Measurements from ENCODE around the gene OAT.
"Not testable (repeated sequence)": the region's sequence is repeated elsewhere in the genome, so short reads cannot be mapped to it uniquely, and the experiment has no call there.

The OAT gene

DNA sequence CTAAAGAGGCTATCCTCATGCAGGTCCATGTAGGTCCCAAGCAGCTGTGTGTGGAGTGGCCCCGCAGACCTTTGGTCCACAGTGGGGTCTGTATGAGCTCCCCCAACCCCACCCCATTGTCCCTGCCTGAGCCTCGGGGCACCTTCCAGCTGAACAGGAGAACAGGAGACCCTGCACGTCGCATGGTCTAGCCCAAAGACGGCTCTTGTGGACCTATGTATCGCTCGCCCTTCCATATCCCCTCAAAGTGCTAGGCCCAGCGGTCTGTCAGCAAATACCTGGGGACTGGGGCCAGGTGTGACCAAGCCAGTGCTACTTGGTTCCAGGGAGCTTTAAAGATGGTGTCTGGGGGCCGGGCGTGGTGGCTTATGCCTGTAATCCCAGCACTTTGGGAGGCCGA is 43.0 kb downstream of the OAT start:
- DNase-seq = no peak

DNA sequence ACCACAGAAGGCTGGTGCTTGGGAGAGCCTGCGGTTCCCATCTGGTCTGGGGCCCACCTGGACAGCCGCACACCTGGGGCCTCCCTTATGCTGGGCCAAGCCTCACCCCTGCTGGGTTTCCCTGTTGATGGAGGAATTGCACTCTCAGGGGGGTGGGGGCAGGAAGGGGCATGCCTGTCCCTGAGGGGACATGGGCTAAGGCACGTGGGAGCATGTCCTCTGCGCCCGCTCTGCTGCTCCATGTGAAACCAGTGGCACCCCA is 43.4 kb downstream of the OAT start:
- no peak for DNase-seq

DNA sequence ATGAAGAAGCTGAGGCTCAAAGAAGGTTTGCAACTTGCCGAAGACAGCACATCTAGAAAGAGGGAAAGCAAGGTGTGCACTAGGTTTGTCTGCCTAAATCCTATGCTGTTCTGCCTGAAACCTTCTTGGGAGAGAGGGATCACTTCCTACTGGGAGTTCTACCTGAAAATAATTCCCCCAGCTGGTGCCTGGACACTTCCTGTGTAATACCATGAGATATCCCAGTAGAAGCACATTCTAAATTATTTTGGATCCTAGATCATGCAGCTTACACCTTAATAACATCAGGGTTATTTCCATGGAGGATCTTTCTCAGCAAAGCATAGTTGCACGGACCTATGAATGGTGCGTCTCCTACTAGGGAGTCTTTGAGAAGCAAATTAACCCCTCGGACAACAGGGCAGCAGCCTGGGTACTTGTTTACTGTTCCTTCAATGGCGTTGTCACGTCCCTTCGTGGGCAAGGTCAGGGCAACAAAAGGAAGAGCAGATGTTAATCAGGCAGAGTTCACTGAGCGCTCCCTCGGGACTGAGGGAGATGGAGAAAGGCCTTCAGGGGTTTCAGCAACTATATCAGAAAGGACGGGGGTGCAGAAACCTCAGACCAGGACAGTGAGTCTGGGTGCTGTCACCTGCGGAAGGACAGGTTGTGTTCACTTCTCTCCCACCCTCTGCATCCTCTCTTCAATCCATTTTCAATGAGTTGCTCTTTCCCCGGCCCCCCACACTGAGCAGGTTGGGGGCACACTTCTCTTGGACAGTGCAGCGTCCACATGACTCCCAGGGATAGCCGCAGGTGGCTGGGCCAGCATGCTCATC is 44.0 kb downstream of the OAT start:
- no peak for DNase-seq

GRCh38 chr10:124372899-124373298 is 45.8 kb downstream of the OAT start:
- DNase-seq = no peak

DNA sequence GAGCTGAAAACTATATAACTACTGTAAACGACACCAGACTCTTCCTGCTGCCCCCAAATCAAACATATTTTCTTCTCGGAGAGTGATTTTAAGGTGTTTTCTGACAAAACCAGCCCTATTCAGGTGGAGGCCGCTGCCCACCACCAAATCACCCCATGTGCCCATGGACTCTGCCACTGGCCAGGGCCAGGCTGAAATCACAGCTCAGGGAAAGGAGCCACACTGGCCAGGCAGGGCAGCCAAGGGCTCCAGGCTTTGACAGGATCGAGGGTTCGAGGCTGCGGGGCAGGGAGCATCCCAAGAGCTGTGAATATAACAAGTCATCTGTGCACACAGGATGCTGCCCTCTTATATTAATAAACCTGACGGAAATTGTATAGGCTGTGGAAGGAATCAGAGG is 48.3 kb downstream of the OAT start:
- no peak for DNase-seq

DNA sequence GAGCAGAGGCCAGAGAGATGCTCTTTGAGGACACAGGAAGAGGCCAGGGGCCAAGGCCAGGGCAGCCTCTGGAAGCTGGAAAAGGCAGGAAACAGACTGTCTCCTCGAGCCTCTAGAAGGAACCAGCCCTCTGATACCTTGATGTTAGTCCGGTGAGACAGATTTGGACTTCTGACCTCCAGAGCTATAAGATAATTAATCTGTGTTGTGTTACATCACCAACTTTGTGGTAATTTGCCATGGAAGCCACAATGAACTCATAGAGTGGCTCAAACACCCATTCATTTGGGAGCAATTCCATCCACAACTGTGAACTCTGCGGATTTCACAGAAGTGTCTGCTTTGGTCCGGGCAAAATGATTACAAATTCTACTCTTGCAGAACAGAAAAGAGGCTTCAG is 48.7 kb downstream of the OAT start:
- DNase-seq = no peak

DNA sequence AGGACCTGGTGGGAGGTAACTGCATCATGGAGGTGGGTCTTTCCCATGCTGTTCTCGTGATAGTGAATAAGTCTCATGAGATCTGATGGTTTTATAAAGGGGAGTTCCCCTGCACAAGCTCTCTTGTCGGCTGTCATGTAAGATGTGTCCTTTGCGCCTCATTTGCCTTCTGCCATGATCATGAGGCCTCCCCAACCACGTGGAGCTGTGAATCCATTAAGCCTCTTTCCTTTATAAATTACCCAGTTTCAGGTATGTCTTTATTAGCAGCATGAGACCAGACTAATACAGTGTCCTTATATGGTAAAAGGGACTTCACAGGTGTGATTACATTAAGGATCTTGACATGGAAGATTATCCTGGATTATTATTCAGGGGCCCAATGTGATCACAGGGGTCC is 49.2 kb downstream of the OAT start:
- not testable (repeated sequence) for DNase-seq

DNA sequence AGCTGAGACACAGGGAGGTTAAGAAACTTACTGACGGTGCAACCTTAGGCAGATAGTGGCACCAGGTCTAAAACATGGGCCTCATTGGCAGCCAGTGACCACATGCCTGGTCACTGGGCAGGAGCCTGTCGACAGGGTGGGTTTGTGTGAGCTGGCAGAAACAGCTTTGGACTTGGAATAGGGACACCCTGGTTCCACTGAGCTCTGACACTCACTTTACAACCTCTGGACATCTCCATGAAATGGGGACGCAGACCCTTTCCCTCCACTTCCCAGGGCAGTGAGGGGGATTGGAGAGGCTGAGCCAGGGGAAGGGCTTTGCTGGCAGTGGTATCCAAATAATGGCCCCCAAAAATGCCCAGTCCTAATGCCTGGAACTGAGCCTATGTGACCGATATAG is 49.7 kb downstream of the OAT start:
- no peak for DNase-seq

DNA sequence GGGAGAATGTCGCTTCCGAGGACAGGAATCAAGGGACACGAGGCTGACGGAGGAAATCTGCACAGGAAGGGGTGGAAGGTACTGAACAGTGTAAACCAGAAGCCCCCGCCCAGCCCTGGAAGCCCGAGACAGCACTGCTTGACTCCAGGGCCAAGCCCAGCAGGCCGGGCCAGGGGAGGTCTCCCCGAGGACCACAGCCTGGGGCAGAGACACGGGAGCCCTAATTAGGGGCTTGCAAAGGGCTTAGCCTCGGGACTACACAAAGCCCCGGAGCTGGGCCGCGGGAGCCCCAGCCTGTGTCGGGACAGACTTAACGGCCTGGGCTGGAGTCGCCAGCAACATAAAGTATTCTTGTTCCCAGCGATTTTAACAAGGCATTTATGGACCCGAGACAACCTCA is 50.8 kb downstream of the OAT start:
- no peak for DNase-seq

GRCh38 chr10:124367414-124367813 is 51.3 kb downstream of the OAT start:
- DNase-seq = no peak

- no peak for DNase-seq
These were observed 51.9 kb downstream of the OAT start for GRCh38 chr10:124366825-124367224.

GRCh38 chr10:124366343-124366742 is 52.4 kb downstream of the OAT start:
- DNase-seq = peak; percentile 2

DNA sequence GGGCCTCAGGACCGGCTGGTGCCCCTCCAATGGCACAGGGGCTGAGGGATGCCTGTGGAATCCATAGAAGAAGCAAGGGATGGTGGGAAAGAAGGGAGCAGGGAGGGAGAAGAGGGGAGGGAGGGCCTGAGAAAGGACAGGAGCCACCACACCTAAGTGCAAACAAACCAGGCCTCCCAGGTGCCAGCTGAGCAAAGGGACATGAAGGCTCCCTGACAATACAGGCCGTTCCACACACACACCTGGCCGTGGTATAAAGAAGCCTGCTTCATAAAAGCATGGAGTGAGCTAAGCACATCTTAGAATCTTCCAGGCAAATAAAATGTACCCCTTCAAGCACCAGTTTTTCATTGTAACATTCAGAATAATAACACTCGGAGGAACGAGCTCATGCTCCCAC is 54.0 kb downstream of the OAT start:
- DNase-seq = no peak

DNA sequence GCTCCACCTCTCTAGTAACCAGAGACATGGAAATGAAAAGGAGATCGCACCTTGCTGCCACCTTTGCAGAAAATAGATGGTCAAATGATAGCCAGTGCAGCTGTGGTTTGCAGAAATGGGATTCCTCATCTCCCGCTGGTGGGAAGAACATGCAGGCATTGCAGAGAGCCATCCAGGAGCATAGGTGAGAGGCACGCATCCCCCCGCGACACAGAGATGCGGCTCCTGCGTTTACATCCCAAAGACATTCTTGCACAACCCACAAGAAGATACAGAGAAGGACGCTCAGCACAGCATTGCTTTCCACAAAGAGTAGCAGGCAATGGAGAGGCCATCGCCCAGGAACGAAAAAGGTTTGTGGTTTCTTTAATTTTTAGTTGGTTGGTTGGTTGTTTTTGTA is 56.2 kb downstream of the OAT start:
- DNase-seq = no peak

- DNase-seq = no peak
These were observed 59.3 kb downstream of the OAT start for GRCh38 chr10:124359336-124359832.

DNA sequence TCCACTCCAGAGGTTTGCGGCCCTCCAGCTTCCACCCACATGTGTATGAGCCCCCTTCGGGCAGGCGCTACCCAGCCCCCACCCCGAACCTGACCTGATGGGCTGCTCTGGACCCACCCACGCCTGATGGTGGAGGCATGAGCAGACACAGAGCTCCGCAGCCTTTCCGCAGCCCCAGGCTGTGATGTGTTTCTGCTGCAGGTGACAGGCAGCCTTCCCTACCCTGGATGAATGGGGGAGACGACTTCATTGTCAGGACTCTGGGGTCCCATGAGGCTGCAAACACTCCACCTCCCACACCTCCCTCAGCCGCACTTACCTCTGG is 61.2 kb downstream of the OAT start:
- DNase-seq = no peak

GRCh38 chr10:124356701-124357560 is 61.8 kb downstream of the OAT start:
- no peak for DNase-seq

DNA sequence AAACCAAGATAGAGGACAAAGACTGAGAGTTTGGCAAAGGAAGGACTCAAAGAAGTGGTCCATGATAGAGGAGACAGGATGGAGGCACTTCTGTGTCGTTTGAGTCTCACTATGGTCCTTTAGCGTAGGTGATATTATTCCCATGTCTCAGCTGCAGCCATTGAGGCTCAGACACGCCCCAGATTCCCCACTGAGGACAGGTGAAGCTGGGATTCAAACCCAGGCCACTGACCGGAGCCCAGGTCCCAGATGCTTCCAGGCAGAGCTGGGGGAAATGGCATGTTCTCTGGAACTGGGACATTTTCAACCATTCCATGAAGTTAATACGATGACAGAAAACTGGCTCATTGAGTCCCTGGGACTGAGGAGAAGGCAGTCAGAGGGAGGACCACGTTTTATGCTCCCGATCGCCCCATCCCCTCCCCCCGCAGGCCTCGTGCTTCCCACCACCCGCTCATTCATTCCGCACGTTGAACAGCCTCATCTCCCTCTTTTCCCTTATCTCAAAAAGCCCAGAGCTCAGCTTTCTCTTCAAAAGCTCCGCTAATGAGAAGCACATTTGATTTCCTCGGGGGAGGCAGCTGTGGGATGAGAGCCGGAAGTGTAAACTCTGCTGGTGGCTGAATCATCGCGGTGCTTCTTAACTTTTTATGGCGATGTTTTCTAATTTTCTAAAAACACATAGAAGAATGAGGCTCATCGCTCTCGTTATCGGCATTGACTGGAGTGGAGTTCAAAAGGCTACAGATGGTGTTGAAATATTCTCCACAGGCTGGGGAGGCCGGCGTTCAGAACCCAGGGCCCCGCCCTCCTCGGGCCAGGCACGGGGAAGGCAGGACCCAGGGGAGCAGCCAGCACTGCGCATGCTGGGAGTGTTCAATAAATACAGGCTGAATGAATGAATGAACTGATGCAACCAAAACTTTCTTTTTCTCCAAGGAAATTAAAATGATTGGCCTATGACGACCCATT is 64.0 kb downstream of the OAT start:
- peak; percentile 57 for DNase-seq

DNA sequence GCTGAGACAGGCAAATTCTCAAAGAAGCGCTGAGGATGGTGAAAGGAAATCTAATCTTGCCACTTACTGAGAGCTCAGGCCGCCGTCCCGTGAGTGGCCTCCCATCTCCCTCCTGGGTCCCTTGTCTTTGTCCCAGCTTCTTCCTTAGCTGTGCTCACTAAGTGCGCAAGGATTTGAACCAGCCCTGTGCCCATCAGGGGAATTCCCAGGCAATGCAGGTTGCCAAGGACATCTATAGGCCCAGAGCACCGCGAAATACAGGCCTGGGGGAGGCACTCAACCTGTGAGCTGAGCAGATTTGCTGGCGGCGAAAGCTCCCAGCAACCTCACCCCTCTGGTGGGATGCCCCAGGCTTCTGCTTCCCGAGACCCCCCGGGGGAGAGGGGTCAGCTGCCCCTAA is 64.8 kb downstream of the OAT start:
- DNase-seq = no peak

- no peak for DNase-seq
These were observed 65.5 kb downstream of the OAT start for GRCh38 chr10:124353091-124353815.

DNA sequence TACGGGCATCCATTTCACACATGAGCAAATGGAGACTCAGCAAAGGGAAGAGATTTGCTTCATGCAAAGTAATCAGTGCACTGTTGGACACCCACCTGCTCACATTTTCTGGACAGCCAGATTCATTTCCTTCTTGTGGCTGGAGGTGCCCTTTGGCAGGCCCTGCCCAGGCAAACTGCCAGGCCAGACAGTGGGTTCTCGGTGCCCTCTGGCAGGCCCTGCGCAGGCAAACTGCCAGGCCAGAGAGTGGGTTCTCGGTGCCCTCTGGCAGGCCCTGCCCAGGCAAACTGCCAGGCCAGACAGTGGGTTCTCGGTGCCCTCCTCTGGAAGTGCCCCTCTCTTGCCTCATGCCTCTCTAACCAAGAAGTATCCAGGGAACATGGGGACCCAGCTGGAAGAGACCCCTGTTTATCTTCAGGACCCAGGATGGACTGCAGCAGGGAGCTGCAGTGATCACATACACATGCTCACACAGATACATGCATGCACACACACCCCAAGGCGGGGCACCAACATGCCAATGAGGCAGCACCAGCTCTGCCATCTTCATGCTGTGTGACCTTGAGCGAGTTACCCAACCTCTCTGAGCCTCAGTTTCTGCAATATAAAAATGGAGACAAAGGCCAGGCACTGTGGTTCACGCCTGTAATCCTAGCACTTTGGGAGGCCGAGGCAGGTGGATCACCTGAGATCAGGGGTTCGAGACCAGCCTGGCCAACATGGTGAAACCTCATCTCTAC is 67.1 kb downstream of the OAT start:
- DNase-seq = no peak

GRCh38 chr10:124350806-124351205 is 67.9 kb downstream of the OAT start:
- no peak for DNase-seq
